Natural killer cell treated with Interleukin-12 subunit alpha and Interleukin-12 subunit beta and Interleukin-15 and Interleukin-18, amount 100 ng/mL, for 72 hours (primary cell): ENCODE results near the gene UFD1. TPM values are rescaled to one million over a fixed set of nuclear protein-coding genes. Genes with fewer than 3 reads are reported as not detected.

Experiments
- ATAC-seq, 2 donors: fragments of 150-1000 bp; cut with Tn5 transposase in 1 of 2; sonication (Bioruptor Pico), chemical (Tn5 transposase) in 1 of 2; 2 replicates each; pipeline ENCODE4 v1.10.0; 2021
- DNase-seq: peaks from one replicate; pipeline ENCODE4 v3.0.0; 2022; ENCODE audit warnings: low spot score
- H3K27ac Mint-ChIP-seq, 2 donors: 1 replicate in 1 of 2; 2 replicates in 1 of 2; pipeline ENCODE4 v1.8.0; 2022; ENCODE audit warnings: mixed read lengths in 2 of 2, mild to moderate bottlenecking in 1 of 2, moderate library complexity in 1 of 2
- H3K27me3 Mint-ChIP-seq, 2 donors: 1 replicate in 1 of 2; 2 replicates in 1 of 2; pipeline ENCODE4 v1.8.0; 2022; ENCODE audit warnings: mixed read lengths in 2 of 2
- H3K36me3 Mint-ChIP-seq: one replicate; pipeline ENCODE4 v1.8.0; 2022; ENCODE audit warnings: mixed read lengths
- H3K4me1 Mint-ChIP-seq, 2 donors: 1 replicate in 1 of 2; 2 replicates in 1 of 2; pipeline ENCODE4 v1.8.0; 2022; ENCODE audit warnings: low read depth in 2 of 2, mixed read lengths in 2 of 2, mild to moderate bottlenecking in 1 of 2
- H3K4me3 Mint-ChIP-seq: one replicate; pipeline ENCODE4 v1.8.0; 2022; ENCODE audit warnings: mixed read lengths
- H3K9me3 Mint-ChIP-seq: 2 replicates; pipeline ENCODE4 v1.8.0; 2022; ENCODE audit warnings: mixed read lengths
- total RNA-seq, 2 donors: library from RNA; stranded (reverse); gene quantifications; one replicate each; pipeline ENCODE4 v1.2.3, GENCODE V29; 2022

The UFD1 gene
- total RNA-seq, 2 donors from 2014 or later, result 104 to 109 TPM

- no peak overlapping the region for H3K4me3 Mint-ChIP-seq
- ATAC-seq (no peak), DNase-seq (no peak)
- peaks cover 28% of the 10 kb centered on the region for H3K36me3 Mint-ChIP-seq
- peaks cover 0 to 12% of the 10 kb centered on the region in 2 donors for H3K4me1 Mint-ChIP-seq
- no peaks in the 10 kb centered on the region for H3K27me3 Mint-ChIP-seq
- H3K9me3 Mint-ChIP-seq, result no peaks in the 10 kb centered on the region
- H3K27ac Mint-ChIP-seq, result no peak overlapping the region
Observed at GRCh38 chr22:19466126-19466716, 12.8 kb downstream of the UFD1 start.

DNA sequence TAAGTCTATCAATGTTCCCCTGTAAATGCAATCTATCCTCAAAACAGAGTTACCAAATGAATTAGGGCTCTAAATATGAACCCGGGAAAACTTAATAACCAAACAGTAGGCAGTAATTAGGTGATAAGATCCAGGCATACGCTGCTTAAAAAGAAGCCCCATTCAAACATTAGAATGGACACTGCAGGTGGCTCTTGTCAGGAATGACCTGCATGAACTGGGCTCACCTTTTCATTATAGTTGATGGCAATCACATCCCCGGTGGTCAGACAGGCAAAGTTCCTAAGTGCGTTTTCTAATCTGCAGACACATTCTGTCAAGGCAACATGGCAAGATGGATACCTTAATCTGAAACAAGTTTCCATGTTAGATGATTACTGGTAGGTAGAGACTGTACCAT is 14.0 kb downstream of the UFD1 start:
- H3K4me1 Mint-ChIP-seq, result peaks cover 0 to 12% of the 10 kb centered on the region in 2 donors
- H3K27me3 Mint-ChIP-seq, result no peaks in the 10 kb centered on the region
- no peak for DNase-seq
- H3K27ac Mint-ChIP-seq, result no peak overlapping the region
- peaks cover 30% of the 10 kb centered on the region for H3K36me3 Mint-ChIP-seq
- H3K4me3 Mint-ChIP-seq, result no peak overlapping the region
- H3K9me3 Mint-ChIP-seq, result no peaks in the 10 kb centered on the region
- ATAC-seq, result no peak

DNA sequence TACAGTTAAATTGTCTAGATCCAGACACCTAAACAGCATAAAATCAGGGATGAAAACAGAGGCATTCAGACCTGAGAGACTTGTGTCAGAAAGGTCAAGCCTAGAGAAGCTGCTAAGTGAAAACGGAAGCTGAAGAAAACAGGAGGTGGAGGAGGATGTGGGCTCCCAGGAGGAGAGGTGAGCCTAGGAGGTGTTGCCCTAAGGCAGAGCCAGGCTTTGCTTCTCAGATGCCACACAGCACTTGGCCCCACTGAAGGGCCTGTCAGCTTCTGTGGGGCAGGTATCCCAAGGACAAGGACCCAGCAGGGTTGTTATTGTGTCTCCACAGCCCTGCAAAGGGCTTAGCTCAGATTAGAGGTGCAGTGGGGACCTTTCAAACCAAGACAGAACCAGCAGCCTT is 14.4 kb downstream of the UFD1 start:
- no peaks in the 10 kb centered on the region for H3K27me3 Mint-ChIP-seq
- no peaks in the 10 kb centered on the region for H3K9me3 Mint-ChIP-seq
- peaks cover 30% of the 10 kb centered on the region for H3K36me3 Mint-ChIP-seq
- ATAC-seq, result no peak
- H3K27ac Mint-ChIP-seq, result no peak overlapping the region
- no peak for DNase-seq
- H3K4me3 Mint-ChIP-seq, result no peak overlapping the region
- peaks cover 0 to 12% of the 10 kb centered on the region in 2 donors for H3K4me1 Mint-ChIP-seq

- no peak for ATAC-seq
- peaks cover 0 to 12% of the 10 kb centered on the region in 2 donors for H3K4me1 Mint-ChIP-seq
Observed at GRCh38 chr22:19463491-19464469, 15.2 kb downstream of the UFD1 start.

DNA sequence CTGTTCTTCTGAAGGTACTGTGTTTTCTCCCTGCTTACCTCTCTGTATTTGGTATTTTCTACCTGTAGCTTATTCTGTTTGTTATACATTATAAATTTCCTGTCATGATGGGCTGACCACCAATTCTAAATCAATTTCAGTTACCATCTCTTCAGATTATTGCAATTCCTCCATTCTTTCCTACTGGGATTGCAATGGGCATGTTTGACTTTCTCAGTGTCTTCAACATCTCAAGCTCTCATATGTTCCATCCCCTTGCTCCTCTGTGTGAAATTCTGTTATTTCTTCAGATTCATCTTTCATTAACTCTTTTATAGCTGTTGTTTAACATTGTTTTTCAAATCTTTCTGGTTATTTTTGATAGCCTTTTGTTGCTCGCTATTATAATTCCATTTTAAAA is 16.0 kb downstream of the UFD1 start:
- H3K36me3 Mint-ChIP-seq, result peaks cover 24% of the 10 kb centered on the region
- no peak overlapping the region for H3K4me3 Mint-ChIP-seq
- no peak for ATAC-seq
- no peaks in the 10 kb centered on the region for H3K9me3 Mint-ChIP-seq
- H3K27ac Mint-ChIP-seq, result no peak overlapping the region
- DNase-seq, result no peak
- H3K27me3 Mint-ChIP-seq, result no peaks in the 10 kb centered on the region
- H3K4me1 Mint-ChIP-seq, result peaks cover 0 to 12% of the 10 kb centered on the region in 2 donors

More at GRCh38 chr22:19463491-19464469, 15.2 kb downstream of the UFD1 start:
- no peak overlapping the region for H3K27ac Mint-ChIP-seq
- no peak overlapping the region for H3K4me3 Mint-ChIP-seq
- DNase-seq, result no peak
- no peaks in the 10 kb centered on the region for H3K9me3 Mint-ChIP-seq
- peaks cover 25% of the 10 kb centered on the region for H3K36me3 Mint-ChIP-seq
- H3K27me3 Mint-ChIP-seq, result no peaks in the 10 kb centered on the region

DNA sequence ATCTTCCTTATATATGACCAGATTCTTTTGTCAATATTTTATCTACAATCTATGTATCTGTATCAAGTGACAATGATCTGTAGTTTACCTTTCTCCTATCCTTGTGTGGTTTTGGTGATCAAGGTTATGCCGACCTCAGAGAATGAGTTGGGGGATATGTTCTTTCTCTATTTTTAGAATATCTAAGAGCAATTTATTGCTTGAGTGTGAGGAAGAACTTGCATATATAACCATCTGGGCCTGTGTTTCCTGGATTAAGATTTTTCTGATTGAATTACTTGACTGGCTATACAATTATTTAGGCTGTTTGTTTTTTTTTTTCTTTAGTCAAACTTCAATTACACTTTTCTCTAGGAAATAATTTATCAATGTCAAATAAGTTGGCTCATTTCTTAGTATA is 17.5 kb downstream of the UFD1 start:
- no peak overlapping the region for H3K27ac Mint-ChIP-seq
- peaks cover 30% of the 10 kb centered on the region for H3K36me3 Mint-ChIP-seq

DNA sequence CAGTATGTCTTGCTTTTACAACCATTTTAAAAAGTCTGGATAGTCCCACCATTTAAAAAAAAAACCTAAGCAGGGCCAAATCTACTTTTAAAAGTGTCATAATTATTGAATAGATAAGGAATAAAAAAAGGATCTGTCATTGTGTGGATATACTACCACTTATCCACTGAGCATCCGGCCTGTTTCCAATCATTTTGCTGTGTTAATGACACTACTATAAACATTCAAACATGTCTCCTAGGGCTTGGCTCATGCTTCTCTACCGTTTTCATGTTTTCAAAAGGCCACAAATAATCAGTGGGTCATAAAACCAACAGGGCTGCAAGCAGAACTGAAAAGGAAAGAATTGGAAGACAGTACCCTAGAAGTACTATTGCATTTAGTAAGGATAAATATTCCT is 19.0 kb downstream of the UFD1 start:
- ATAC-seq (no peak), DNase-seq (no peak)
- H3K27ac Mint-ChIP-seq, result no peak overlapping the region
- no peaks in the 10 kb centered on the region for H3K27me3 Mint-ChIP-seq
- H3K4me1 Mint-ChIP-seq, result peaks cover 5 to 8% of the 10 kb centered on the region in 2 donors
- H3K9me3 Mint-ChIP-seq, result no peaks in the 10 kb centered on the region
- H3K36me3 Mint-ChIP-seq, result peaks cover 29% of the 10 kb centered on the region
- no peak overlapping the region for H3K4me3 Mint-ChIP-seq

More for the DNA sequence above, 17.5 kb downstream of the UFD1 start:
- no peaks in the 10 kb centered on the region for H3K9me3 Mint-ChIP-seq
- ATAC-seq (no peak), DNase-seq (no peak)
- peaks cover 0 to 9% of the 10 kb centered on the region in 2 donors for H3K4me1 Mint-ChIP-seq
- H3K4me3 Mint-ChIP-seq, result no peak overlapping the region
- no peaks in the 10 kb centered on the region for H3K27me3 Mint-ChIP-seq

GRCh38 chr22:19457828-19458428 is 21.1 kb downstream of the UFD1 start:
- H3K36me3 Mint-ChIP-seq, result peaks cover 27% of the 10 kb centered on the region
- no peak for ATAC-seq
- no peak overlapping the region for H3K27ac Mint-ChIP-seq
- H3K4me1 Mint-ChIP-seq, result peaks cover 5 to 7% of the 10 kb centered on the region in 2 donors
- no peaks in the 10 kb centered on the region for H3K27me3 Mint-ChIP-seq
- DNase-seq, result no peak
- no peak overlapping the region for H3K4me3 Mint-ChIP-seq
- no peaks in the 10 kb centered on the region for H3K9me3 Mint-ChIP-seq

- H3K36me3 Mint-ChIP-seq, result peaks cover 23% of the 10 kb centered on the region
- H3K4me1 Mint-ChIP-seq, result peaks cover 5 to 7% of the 10 kb centered on the region in 2 donors
- H3K27me3 Mint-ChIP-seq, result no peaks in the 10 kb centered on the region
- H3K27ac Mint-ChIP-seq, result no peak overlapping the region
- no peaks in the 10 kb centered on the region for H3K9me3 Mint-ChIP-seq
- H3K4me3 Mint-ChIP-seq, result no peak overlapping the region
- DNase-seq (no peak), ATAC-seq (no peak)
Observed at GRCh38 chr22:19456541-19456940, 22.5 kb downstream of the UFD1 start.

DNA sequence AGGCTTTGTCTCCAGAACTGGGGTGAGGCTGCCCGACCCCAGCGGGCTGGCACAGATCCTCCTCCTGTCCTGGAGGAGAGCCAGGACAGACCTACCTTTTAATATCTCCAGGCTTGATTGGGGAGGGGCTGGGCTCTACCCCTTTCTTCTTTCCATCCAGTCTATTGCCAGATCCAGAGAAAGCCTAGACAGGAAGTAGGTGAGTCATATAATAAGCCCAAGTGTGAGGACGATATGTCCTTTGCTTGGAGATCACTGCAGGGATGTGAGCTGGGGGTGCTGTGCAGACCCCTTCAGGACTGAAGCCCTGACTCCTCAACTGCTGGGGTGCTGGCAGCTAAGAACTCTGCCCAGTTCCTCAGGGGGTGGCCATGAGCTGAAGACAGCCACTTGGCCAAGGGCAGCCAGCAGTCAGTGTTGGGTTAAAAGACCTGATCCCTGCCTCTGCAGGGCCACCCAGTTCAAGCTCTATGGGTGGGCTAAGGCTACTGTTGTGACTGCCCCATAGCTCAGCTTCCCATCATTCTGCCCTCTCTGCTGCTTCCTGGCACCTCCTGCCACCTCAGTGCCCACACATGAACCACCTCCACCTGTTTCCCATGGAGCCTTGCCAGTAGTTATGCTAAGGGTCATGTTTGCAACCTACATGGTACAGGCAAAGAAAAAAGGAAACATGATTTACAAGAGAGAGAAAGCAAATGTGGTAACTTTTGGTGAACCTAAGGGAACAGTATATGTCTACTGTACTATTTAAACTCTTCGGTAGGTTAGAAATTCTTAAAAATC is 23.2 kb downstream of the UFD1 start:
- no peak for ATAC-seq
- H3K4me3 Mint-ChIP-seq, result no peak overlapping the region
- peaks cover 5 to 7% of the 10 kb centered on the region in 2 donors for H3K4me1 Mint-ChIP-seq
- no peaks in the 10 kb centered on the region for H3K27me3 Mint-ChIP-seq
- no peaks in the 10 kb centered on the region for H3K9me3 Mint-ChIP-seq
- peaks cover 17% of the 10 kb centered on the region for H3K36me3 Mint-ChIP-seq
- H3K27ac Mint-ChIP-seq, result no peak overlapping the region
- no peak for DNase-seq

DNA sequence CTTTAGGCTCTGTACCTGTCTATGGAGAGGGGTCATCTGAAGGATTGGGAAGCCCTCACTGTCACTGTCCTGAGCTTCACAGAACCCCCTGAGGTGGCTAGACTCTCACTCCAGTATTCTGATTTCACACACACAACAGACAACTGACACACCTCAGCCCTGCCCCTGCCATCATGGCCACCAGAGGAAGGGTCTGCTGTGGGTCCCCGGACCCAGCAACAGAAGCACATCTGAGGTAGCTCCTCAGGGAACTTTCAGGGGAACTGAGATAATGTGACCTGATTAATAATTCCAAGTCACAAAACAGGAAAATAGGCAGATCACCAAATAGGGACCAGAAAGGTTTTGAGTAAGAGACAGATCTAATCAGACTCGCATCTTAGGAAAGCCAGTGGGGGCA is 24.0 kb downstream of the UFD1 start:
- no peak overlapping the region for H3K4me3 Mint-ChIP-seq
- peak; percentile 44 for DNase-seq
- peaks cover 17% of the 10 kb centered on the region for H3K36me3 Mint-ChIP-seq
- no peaks in the 10 kb centered on the region for H3K9me3 Mint-ChIP-seq
- no peak for ATAC-seq
- no peak overlapping the region for H3K27ac Mint-ChIP-seq
- H3K4me1 Mint-ChIP-seq, result peaks cover 5 to 7% of the 10 kb centered on the region in 2 donors
- H3K27me3 Mint-ChIP-seq, result no peaks in the 10 kb centered on the region

GRCh38 chr22:19454156-19454555 is 24.8 kb downstream of the UFD1 start:
- no peak overlapping the region for H3K27ac Mint-ChIP-seq

DNA sequence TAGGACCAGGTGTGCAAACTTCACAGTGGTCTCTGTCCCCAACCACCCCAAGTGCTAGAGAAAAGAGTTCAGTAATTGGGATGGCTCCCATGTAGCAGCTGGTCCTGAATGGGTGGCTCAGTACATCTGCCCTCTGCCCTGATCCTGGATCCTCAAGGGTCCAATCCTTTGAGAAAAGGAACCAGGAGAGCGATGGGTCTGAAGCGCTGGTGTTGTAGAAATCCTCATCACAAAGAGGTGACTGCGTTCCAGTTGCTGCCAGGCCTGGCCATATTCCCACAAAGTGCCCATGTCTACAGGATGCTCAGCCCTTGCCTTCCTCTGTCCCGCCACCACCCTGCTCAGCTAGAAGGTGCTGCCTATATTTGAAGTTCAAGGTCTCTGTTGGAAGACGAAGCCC is 25.3 kb downstream of the UFD1 start:
- ATAC-seq (no peak), DNase-seq (no peak)
- Mint-ChIP-seq H3K27ac (no peak overlapping the region), H3K4me3 (no peak overlapping the region), H3K27me3 (no peaks in the 10 kb centered on the region), H3K9me3 (no peaks in the 10 kb centered on the region), H3K36me3 (peaks cover 17% of the 10 kb centered on the region), H3K4me1 (peaks cover 6 to 7% of the 10 kb centered on the region in 2 donors)

More at GRCh38 chr22:19454156-19454555, 24.8 kb downstream of the UFD1 start:
- H3K4me3 Mint-ChIP-seq, result no peak overlapping the region
- peaks cover 5 to 7% of the 10 kb centered on the region in 2 donors for H3K4me1 Mint-ChIP-seq
- no peaks in the 10 kb centered on the region for H3K9me3 Mint-ChIP-seq
- no peaks in the 10 kb centered on the region for H3K27me3 Mint-ChIP-seq
- ATAC-seq (no peak), DNase-seq (no peak)
- H3K36me3 Mint-ChIP-seq, result peaks cover 17% of the 10 kb centered on the region
